Neuron (in vitro differentiated cells): ENCODE data around the gene EIF1AD.

Source experiments
- H2AFZ ChIP-seq: one replicate; pipeline ENCODE4 v1.6.1; 2013; ENCODE audit warnings: low read depth, mild to moderate bottlenecking, inconsistent platforms, low read length, moderate library complexity
- H3K27me3 ChIP-seq: one replicate; pipeline ENCODE4 v1.6.1; 2013; ENCODE audit warnings: low read length; ENCODE audit not compliant: insufficient read depth
- H3K36me3 ChIP-seq: one replicate; pipeline ENCODE4 v1.6.1; 2013; ENCODE audit warnings: low read length; ENCODE audit not compliant: insufficient read depth
- H3K4me1 ChIP-seq: one replicate; pipeline ENCODE4 v1.6.1; 2013; ENCODE audit warnings: low read length; ENCODE audit not compliant: insufficient read depth
- H3K4me3 ChIP-seq: 2 replicates; pipeline ENCODE4 v1.5.1; 2013; ENCODE audit warnings: mild to moderate bottlenecking, low read length, moderate library complexity
- H3K9me3 ChIP-seq: one replicate; pipeline ENCODE4 v1.6.1; 2013; ENCODE audit warnings: low read length

Gene EIF1AD

DNA sequence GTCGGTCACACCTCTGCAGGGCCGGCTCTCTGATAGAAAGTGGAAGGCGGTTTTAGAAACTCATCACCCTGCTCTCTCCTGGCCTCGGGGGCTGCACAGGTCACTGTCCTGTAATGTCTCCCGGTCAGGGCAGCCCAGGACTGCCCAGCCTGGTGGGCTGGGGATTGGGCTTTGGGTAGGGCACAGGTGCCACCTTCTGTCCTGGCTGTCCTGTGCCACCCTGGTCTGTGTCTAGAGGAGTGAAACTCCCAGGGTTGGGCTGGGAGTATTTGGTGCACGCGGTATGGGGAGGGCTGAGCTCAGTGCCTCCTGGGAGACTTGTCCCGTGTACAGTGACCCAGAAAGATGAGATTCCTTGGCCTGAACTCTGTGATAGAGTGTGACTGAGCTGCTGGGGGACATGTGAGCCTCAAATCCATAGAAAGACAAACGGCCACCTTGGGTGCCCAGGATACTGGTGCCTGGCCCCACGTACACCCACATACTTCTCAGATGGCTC lies 22.6 kb downstream of the EIF1AD start:
- Histone ChIP-seq H3K9me3 (no peaks in the 10 kb centered on the region), H2AFZ (no peak overlapping the region), H3K36me3 (peaks cover 40% of the 10 kb centered on the region), H3K4me1 (no peaks in the 10 kb centered on the region), H3K4me3 (no peak overlapping the region), H3K27me3 (no peaks in the 10 kb centered on the region)

DNA sequence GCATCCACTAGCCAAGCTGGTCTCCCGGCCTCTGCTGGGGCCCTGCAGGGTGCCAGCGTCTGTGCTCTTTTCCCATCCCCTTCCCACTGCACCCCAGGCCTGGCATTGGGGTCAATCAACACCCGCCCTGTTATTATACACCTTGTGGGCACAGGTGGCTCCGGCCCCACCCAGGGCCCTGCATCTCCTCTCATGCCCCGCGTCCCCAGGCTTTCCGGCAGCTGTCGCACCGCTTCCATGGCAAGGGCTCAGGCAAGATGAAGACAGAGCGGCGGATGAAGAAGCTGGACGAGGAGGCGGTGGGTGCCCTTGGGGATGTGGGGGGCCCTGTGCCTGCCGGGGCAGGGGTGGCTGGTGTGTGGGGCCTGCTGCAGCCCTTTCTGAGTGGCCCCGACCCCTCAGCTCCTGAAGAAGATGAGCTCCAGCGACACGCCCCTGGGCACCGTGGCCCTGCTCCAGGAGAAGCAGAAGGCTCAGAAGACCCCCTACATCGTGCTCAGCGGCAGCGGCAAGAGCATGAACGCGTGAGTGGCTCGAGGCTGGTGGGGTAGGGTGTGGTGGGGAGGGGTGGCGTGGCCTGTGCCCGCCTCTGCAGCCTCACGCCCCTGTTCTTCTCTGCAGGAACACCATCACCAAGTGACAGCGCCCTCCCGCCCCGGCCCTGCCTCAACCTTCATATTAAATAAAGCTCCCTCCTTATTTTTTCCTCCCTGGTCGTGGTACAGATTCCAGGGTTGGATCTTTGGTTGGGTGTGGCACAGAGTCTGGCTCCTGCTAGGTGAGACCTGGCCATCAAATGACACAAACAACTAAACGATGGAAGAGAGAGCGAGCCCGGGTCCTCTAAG lies 23.3 kb downstream of the EIF1AD start:
- no peaks in the 10 kb centered on the region for H3K4me1 ChIP-seq
- H3K36me3 ChIP-seq: peaks cover 40% of the 10 kb centered on the region
- no peak overlapping the region for H2AFZ ChIP-seq
- H3K4me3 ChIP-seq: no peak overlapping the region
- H3K27me3 ChIP-seq: no peaks in the 10 kb centered on the region
- no peaks in the 10 kb centered on the region for H3K9me3 ChIP-seq

DNA sequence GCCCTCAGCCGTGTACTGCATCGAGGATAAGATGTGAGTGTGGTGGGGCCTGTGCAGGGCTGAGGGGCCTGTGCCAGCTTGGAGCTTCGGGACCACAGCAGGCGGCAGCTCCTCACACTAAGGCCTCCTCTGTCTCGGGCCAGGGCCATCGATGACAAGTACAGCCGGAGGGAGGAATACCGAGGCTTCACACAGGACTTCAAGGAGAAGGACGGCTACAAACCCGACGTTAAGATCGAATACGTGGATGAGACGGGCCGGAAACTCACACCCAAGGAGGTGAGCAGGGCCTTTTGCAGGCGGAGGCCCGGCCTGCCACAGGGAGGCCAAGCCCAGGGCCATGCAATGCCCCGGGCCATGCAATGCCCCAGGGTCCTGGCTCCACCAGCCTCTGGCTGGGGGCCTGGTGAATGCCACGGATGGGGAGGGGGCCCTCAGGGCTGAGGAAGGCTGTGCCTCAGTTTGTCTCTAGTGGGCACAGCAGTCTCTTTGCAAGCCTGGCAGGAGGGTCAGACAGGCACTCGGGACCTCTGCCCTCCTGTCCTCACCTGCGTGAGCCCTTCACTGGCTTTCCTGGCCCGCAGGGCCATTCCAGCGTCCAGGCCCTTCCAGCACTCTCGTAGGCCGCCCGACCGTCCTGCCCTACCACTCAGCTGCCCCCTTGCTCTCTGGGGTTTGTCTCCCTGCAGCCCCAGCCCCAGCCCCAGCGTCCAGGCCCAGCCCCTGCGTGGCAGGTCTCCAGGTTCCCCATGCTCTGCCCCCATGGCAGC lies 24.2 kb downstream of the EIF1AD start:
- no peaks in the 10 kb centered on the region for H3K27me3 ChIP-seq
- H3K9me3 ChIP-seq: no peaks in the 10 kb centered on the region
- no peaks in the 10 kb centered on the region for H3K4me1 ChIP-seq
- H3K4me3 ChIP-seq: no peak overlapping the region
- peaks cover 45% of the 10 kb centered on the region for H3K36me3 ChIP-seq
- H2AFZ ChIP-seq: no peak overlapping the region

DNA sequence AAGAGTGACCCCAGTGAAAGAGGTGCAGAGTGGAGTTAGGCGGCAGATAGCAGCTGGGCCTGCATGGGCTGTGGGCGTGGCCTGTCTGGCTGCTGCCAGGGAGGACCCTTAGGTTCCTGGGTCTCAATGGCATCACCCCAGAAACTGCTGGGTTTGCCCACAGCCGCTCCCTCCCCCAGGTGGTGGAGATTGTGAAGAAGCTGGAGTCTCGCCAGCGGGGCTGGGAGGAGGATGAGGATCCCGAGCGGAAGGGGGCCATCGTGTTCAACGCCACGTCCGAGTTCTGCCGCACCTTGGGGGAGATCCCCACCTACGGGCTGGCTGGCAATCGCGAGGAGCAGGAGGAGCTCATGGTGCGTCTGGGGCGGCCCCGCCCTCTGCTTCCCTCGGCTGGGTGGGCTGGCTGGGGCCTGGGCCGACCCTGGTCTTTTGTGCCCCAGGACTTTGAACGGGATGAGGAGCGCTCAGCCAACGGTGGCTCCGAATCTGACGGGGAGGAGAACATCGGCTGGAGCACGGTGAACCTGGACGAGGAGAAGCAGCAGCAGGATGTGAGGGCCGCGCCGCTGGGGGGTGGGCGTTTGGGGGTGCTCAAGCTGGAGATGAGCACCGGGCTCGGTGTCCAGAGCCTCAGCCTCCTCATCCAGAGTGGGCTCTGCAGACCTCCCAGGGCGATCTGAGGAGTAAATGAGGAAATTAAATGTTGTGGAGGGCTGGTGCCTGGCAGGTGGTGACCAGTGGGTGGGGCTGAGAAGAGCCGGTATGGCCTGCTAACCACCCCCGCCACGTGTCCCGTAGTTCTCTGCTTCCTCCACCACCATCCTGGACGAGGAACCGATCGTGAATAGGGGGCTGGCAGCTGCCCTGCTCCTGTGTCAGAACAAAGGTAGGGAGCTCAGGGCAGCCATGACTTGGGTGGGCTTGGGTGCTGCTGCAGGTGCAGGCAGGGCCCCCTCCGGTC lies 25.5 kb downstream of the EIF1AD start:
- Histone ChIP-seq H2AFZ (no peak overlapping the region), H3K36me3 (peaks cover 50% of the 10 kb centered on the region), H3K4me1 (no peaks in the 10 kb centered on the region), H3K9me3 (no peaks in the 10 kb centered on the region), H3K27me3 (no peaks in the 10 kb centered on the region), H3K4me3 (no peak overlapping the region)

GRCh38 chr11:65975771-65976170 lies 26.2 kb downstream of the EIF1AD start:
- Histone ChIP-seq H3K4me1 (no peaks in the 10 kb centered on the region), H3K36me3 (peaks cover 50% of the 10 kb centered on the region), H3K4me3 (no peak overlapping the region), H3K9me3 (no peaks in the 10 kb centered on the region), H3K27me3 (no peaks in the 10 kb centered on the region), H2AFZ (no peak overlapping the region)

DNA sequence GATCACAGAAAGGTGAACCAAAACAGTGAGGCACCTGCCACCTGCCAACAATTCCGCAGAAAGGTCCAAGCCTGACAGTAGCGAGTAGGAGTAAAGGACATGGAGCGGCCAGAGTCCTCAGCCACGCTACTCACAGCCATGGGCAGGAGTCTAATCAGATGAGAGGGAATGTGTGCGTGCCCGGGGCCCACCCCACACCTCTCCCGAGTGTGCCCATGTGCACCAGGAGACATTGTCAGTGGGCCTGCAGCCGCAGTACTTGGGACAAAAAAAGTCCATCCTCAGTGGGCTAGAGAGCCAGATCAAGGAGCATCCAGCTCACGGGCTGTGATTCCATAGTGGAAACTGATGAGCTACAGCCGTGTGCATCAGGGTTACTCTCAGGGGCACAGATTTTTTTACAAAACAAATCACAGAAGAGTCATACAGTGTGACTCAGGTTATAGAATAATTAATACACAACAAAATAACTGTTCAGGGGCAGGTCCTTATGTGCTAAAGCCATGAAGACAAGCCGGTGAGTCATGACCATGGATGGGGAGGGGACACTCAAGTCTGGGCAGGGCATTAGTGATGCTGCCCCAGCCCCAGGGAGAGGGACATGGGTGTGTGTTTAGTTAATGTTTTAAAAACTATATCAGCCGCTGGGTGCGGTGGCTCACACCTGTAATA lies 28.4 kb downstream of the EIF1AD start:
- Histone ChIP-seq H3K27me3 (no peaks in the 10 kb centered on the region), H3K4me3 (no peak overlapping the region), H3K9me3 (no peaks in the 10 kb centered on the region), H2AFZ (no peak overlapping the region), H3K36me3 (peaks cover 57% of the 10 kb centered on the region), H3K4me1 (no peaks in the 10 kb centered on the region)

DNA sequence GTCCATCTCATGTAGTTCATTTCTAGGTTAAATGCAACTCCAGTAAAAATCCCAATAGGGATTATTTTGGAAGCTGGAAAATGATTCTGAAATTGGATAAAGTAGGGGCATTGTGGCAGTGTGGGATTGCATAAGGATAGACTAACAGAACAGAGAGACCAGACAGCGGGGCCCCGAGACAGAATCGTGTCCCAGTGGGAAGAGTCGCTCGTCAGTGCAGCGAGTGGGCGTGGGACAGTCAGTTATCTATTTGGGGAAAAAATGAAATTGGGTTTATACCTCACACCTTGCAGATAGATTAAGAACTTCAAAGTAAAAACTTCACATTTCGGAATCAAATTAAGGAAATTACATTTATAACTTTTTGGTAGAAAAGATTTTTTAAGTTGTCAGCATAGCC lies 29.8 kb downstream of the EIF1AD start:
- H3K36me3 ChIP-seq: peaks cover 57% of the 10 kb centered on the region
- no peaks in the 10 kb centered on the region for H3K9me3 ChIP-seq
- H3K27me3 ChIP-seq: no peaks in the 10 kb centered on the region
- H3K4me3 ChIP-seq: no peak overlapping the region
- H3K4me1 ChIP-seq: no peaks in the 10 kb centered on the region
- no peak overlapping the region for H2AFZ ChIP-seq

- Histone ChIP-seq H3K4me1 (no peaks in the 10 kb centered on the region), H3K9me3 (no peaks in the 10 kb centered on the region), H3K4me3 (no peak overlapping the region), H3K27me3 (no peaks in the 10 kb centered on the region), H2AFZ (no peak overlapping the region), H3K36me3 (peaks cover 75% of the 10 kb centered on the region)
These were observed 33.1 kb downstream of the EIF1AD start for GRCh38 chr11:65968600-65969482.

DNA sequence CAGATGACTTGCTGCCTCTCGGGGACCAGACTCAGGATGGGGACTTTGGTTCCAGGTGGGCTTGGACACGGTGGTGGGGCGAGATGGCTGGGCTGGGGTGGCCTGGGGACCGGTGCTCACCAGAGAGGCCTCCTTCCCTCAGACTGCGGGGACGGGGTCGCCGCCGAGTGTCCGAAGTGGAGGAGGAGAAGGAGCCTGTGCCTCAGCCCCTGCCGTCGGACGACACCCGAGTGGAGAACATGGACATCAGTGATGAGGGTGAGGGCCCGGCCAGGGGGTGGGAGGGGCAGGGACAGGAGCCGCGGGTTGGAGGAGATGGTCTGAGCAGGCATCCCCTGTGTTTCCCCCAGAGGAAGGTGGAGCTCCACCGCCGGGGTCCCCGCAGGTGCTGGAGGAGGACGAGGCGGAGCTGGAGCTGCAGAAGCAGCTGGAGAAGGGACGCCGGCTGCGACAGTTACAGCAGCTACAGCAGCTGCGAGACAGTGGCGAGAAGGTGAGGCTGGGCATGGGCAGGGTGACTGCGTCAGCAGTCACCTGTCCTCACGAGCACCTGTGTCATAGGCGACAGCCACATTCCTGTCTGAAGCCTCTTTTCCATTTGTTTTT lies 34.5 kb downstream of the EIF1AD start:
- peaks cover 72% of the 10 kb centered on the region for H3K36me3 ChIP-seq

GRCh38 chr11:65965986-65966762 lies 35.8 kb downstream of the EIF1AD start:
- Histone ChIP-seq H2AFZ (no peak overlapping the region), H3K4me1 (peaks cover 13% of the 10 kb centered on the region), H3K27me3 (no peaks in the 10 kb centered on the region), H3K9me3 (no peaks in the 10 kb centered on the region), H3K36me3 (peaks cover 67% of the 10 kb centered on the region), H3K4me3 (no peak overlapping the region)

More for the DNA sequence above, 34.5 kb downstream of the EIF1AD start:
- Histone ChIP-seq H3K4me1 (peaks cover 9% of the 10 kb centered on the region), H3K27me3 (no peaks in the 10 kb centered on the region), H2AFZ (no peak overlapping the region), H3K4me3 (no peak overlapping the region), H3K9me3 (no peaks in the 10 kb centered on the region)

- H3K4me3 ChIP-seq: no peak overlapping the region
- no peaks in the 10 kb centered on the region for H3K27me3 ChIP-seq
- H3K4me1 ChIP-seq: peaks cover 13% of the 10 kb centered on the region
- H3K9me3 ChIP-seq: no peaks in the 10 kb centered on the region
- H3K36me3 ChIP-seq: peaks cover 62% of the 10 kb centered on the region
- H2AFZ ChIP-seq: no peak overlapping the region
These were observed 37.1 kb downstream of the EIF1AD start for GRCh38 chr11:65964906-65965305.
